Femur (tissue), 1 donor: ENCODE results near the gene SLK.

Experiments used
- DNase-seq: peaks from one replicate; pipeline ENCODE4 v3.0.0-alpha.2; 2017

Gene SLK

GRCh38 chr10:103991393-103992128 lies 24.6 kb downstream of the SLK start:
- no peak for DNase-seq

- no peak for DNase-seq
Measured at GRCh38 chr10:103995134-103995533, 28.2 kb downstream of the SLK start.

GRCh38 chr10:103998805-103999204 lies 31.9 kb downstream of the SLK start:
- no peak for DNase-seq

- DNase-seq: no peak
Measured at GRCh38 chr10:104002911-104003310, 36.0 kb downstream of the SLK start.

- no peak for DNase-seq
Measured at GRCh38 chr10:104005172-104005863, 38.4 kb downstream of the SLK start.

DNA sequence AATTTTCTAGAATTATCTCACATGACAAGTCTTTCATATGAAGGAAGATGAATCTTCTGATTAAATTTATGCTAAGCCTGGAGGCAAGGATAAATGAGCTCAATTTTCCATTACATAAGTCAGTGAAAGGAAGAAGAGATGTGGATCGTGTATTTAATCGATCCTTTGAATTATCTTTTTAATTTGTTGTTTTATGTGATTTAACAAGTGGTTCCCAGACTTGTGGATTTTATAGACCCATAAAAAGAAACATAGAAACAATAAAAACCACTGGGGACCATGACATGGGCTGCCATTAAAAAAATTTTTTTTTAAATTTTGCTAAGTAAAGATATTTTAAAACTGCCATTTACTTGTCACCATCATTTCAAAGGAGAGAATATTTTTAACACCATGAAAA lies 45.0 kb downstream of the SLK start:
- no peak for DNase-seq

- DNase-seq: no peak
Measured at GRCh38 chr10:104013489-104013888, 46.5 kb downstream of the SLK start.

- no peak for DNase-seq
Measured at GRCh38 chr10:104014176-104014575, 47.2 kb downstream of the SLK start.

DNA sequence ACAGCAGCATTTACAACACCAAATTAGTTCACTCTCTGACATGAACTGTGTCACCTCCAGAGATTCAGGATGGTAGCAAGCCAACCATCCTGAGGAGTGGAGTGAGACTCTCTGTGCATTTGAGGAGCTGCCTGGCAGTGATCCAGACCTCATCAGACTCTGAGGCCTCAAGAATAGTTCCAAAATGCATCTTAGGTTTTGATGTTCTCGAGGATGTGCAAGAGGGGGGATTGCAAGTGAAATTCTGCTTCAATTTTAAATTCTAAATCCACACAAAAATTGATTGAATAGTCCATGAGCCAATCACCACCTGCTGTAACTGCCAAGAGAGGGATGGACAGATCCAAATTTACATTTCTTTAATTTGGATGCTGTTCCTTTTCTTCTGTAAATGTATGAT lies 49.7 kb downstream of the SLK start:
- DNase-seq: no peak

GRCh38 chr10:104018471-104018870 lies 51.5 kb downstream of the SLK start:
- DNase-seq: no peak

- DNase-seq: no peak
Measured at GRCh38 chr10:104020020-104020419, 53.1 kb downstream of the SLK start.

DNA sequence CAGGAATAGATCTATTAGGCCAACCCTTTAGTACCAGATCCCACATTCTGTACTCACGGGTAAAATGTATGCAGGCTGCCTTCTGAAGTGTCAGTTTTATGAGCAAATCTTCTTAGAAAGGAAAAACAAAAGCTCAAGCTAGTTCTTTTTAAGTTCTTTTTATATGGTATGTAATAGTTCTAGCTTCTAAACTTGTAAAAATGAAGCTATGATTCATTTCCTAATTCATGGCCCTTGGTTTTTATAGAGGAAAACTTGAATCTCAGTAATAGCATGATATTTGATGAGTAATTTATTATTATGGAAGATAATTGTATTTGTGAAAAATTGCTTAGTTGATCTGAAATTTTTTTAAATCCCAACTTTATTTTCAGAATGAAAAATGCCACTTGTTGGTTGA lies 54.3 kb downstream of the SLK start:
- DNase-seq: no peak

GRCh38 chr10:104022026-104022425 lies 55.1 kb downstream of the SLK start:
- no peak for DNase-seq

DNA sequence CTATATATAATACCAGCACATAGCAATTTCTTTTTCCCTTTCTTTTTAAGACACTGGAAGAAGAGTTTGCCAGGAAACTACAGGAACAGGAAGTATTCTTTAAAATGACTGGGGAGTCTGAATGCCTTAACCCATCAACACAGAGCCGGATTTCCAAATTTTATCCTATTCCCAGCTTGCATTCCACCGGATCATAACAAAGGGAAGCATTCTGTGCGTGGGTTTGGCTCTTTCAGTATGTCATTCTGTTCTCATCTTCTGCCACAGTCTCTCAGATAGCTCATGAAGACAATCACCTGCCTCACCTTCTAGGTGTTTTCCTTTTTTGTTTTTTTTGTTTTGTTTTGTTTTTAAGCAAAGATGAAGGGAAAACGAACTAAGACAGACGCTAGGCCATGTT lies 58.6 kb downstream of the SLK start:
- DNase-seq: no peak

GRCh38 chr10:104026762-104027161 lies 59.8 kb downstream of the SLK start:
- no peak for DNase-seq

DNA sequence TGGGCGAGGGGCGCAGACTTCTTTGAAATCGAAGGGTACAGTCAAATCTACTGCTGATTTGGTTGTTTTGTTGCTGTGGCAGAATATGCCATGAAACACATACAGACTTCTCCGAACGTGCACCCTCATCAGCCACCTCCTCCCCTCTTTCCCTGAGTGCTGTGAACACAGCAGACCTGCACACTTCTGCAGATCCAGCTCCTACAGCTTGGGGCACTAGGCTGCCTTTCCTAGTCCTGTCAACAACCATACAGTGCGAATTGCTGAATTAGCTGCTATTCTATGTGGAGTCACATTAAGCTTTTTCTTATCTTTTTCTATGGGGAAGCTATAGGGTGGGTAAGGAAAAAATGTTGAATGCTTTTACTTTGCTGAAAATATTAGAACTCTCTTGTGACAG lies 61.2 kb downstream of the SLK start:
- no peak for DNase-seq

DNA sequence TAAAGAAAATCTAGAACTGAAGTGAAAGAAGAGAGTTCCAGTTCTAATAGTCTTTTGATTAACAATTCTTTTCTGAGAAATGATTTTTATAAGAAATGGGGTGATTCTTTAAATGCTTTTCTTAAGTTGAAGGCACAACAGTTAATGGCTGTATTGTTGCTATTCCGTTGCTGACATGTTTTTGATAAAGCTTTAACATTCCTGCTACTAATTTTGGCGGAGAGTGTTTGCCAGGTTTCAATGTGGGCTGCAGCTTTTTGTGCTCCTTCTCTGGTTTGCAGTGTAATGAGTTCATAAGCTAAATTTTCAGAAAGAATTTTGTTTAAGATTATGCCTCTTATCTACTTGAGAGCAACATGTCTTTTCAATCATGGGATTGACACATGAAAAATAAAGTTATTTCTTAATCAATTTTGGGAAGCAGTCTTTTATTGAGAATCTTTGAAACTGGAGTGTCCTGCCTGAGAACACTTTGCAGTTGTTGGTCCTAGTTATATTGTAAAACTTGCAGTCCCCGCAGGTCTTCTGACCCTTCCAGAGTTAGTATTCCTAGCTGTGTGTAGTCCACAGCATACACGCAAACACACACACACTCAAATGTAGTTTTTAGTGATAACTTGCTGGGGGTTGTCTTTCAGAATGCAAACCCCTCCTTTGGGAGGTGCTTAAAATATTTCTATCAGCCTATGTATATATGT lies 62.0 kb downstream of the SLK start:
- no peak for DNase-seq

GRCh38 chr10:104029521-104029860 lies 62.6 kb downstream of the SLK start:
- no peak for DNase-seq

GRCh38 chr10:104031631-104032030 lies 64.7 kb downstream of the SLK start:
- no peak for DNase-seq

- DNase-seq: peak; percentile 10
Measured at GRCh38 chr10:104032144-104032775, 65.3 kb downstream of the SLK start.

GRCh38 chr10:104033401-104033930 lies 66.5 kb downstream of the SLK start:
- peak; percentile 19 for DNase-seq

- DNase-seq: no peak
Measured at GRCh38 chr10:104033966-104034365, 67.0 kb downstream of the SLK start.
